Uterus (tissue), 2 donors: ENCODE data around the gene SCP2.

Experiments used
- CTCF ChIP-seq, 4 experiments: fragments of 200-600 bp in 2 of 4; fragments of 450-650 bp in 2 of 4; sonication (generic) in 2 of 4; IDR thresholded peaks; one replicate each; pipeline ENCODE4 v1.5.1; 2016 to 2019; ENCODE audit warnings: antibody characterized with exemption in 4 of 4, mild to moderate bottlenecking in 2 of 4, moderate library complexity in 1 of 4
- POLR2A ChIP-seq, 2 donors: fragments of 450-650 bp; IDR thresholded peaks; one replicate each; pipeline ENCODE4 v1.6.1; 2016; ENCODE audit warnings: antibody characterized with exemption in 2 of 2, mild to moderate bottlenecking in 1 of 2, moderate library complexity in 1 of 2

GRCh38 chr1:52927212-52928014 is at the start of gene SCP2:
- TF ChIP-seq CTCF (IDR thresholded peaks at IDR 0.05) (no peak), POLR2A (IDR thresholded peaks at IDR 0.05) (peak; percentile 47 to 73)
